Measurements from ENCODE around the gene ERCC8. TPM values are rescaled to one million over a fixed set of nuclear protein-coding genes. Genes with fewer than 3 reads are reported as not detected.

The ERCC8 gene
- total RNA-seq, 2 donors from 2014 or later, result 7.0 to 10.5 TPM

DNA sequence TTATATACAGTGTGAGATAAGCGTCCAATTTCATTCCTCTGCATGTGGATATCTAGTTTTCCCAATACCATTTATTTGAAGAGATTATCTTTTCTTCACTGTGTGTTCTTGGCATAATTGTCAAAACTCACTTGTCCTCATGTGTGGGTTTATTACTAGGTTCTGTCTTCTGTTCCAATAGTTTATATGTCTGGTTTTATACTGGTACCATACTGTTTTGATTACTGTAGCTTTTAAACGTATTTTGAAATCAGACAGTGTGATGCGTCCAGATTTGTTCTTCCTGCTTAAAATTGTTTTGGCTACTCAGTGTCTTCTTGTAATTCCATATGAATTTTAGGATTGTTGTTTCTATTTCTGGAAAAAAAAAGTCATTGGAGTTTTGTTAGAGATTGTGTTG lies 10.4 kb upstream of the ERCC8 start:
- ATAC-seq (no peak), DNase-seq (ENCODE audit: low spot score in 2 of 2) (no peak)
- Mint-ChIP-seq H3K27ac (no peak overlapping the region), H3K36me3 (peaks cover 0 to 10% of the 10 kb centered on the region in 2 donors), H3K9me3 (no peaks in the 10 kb centered on the region)

DNA sequence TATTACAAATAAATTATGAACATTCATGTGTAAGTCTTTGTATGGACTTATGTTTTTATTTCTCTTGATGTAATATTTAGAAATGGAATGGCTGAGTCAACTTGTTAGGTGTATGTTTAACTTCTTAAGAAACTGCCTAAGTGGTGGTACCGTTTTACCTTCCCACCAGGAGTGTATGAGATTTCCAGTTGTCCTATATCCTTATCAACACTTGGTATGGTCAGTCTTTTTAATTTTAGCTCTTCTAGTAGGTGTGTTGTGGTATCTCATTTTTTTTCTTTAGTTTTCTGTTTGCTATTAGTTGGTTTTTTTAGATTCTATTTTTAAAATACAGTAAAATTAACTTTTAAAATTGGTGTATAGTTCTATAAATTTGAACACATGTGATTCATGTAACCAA lies 3.9 kb upstream of the ERCC8 start:
- peaks cover 0 to 4% of the 10 kb centered on the region in 2 donors for H3K36me3 Mint-ChIP-seq
- no peak overlapping the region for H3K27ac Mint-ChIP-seq
- no peak for ATAC-seq
- no peaks in the 10 kb centered on the region for H3K9me3 Mint-ChIP-seq
- DNase-seq (ENCODE audit: low spot score in 2 of 2), result no peak

DNA sequence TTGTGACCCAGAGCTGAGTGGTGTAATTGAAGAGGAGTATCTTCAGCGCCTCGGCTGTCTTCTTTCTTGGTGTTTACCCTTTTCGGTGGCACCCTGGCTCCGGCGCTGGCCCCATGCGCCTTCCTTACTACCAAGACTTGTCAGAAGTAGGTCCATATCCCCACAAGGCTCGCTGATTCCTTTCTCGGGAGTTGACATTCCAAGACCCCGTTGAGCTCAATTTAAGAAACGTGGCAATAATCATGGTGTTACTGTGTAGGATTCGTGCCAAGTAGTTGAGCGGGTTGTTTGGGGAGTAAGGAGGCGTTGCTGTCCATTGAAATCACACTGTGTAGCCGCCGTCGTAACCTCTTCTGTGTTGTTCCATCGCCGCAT lies 930 bp upstream of the ERCC8 start:
- ATAC-seq (peak; percentile 8 to 37), DNase-seq (ENCODE audit: low spot score in 2 of 2) (no peak)
- Mint-ChIP-seq H3K36me3 (peaks cover 0 to 4% of the 10 kb centered on the region in 2 donors), H3K9me3 (no peaks in the 10 kb centered on the region), H3K27ac (peak overlapping the region in 1 of 2 donors; percentile 39)

DNA sequence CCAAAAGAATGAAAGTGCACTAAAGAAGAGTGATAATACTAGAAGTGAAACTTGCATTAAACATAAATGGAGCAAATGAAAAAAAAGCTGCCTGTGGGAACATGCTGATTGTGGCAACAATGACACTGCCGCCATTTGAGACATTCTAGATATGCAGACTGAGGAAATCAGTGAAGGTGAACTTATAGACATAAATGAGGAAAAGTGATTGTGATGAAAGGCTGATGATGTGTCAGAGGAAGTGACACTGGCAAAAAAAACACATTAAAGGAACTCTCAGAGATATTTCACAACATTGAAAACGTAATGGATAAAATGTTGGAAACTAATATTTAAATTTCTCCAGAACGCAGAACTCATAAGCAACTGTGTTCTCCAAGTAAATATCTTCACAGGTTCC lies 1.2 kb downstream of the ERCC8 start:
- no peak for ATAC-seq
- Mint-ChIP-seq H3K9me3 (no peaks in the 10 kb centered on the region), H3K27ac (no peak overlapping the region), H3K36me3 (no peaks in the 10 kb centered on the region)
- DNase-seq (ENCODE audit: low spot score in 2 of 2), result no peak

DNA sequence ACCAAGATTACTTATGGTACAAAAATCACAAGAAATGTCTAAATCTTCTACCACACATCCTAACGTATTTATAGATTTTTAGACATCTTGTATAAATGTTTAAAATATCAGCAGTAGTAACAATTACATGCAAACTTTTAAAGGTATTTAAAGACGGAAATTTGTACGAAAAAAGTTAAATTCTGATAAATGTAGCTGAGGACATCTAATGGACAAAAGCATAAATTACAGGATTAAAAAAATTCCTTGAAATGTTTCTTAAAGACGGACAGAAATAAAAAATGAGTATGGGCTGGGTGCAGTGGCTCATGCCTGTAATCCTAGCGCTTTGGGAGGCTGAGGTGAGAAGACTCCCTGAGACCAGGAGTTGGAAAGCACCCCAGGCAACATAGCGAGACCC lies 15.8 kb downstream of the ERCC8 start:
- Mint-ChIP-seq H3K36me3 (peaks cover 0 to 6% of the 10 kb centered on the region in 2 donors), H3K27ac (no peak overlapping the region), H3K9me3 (no peaks in the 10 kb centered on the region)
- ATAC-seq, result no peak
- DNase-seq (ENCODE audit: low spot score in 2 of 2), result no peak

DNA sequence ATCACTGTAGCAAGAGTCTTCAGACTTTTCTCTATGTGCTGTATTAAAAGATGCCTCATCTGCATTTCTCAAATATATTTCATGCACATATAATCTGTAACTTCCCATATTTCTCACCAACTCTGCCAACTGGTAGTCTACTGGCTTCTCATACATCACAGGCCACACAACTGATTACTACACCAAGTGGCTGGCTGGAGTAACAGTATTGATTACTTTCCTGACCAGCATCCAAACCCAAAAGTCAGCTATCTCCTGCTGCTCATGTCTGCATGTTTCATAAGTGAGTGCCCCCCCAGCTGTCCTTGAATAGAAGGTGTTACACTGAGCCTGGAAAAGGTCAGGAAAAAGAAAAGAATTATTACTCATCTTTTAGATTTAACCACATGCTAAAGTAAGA lies 17.4 kb downstream of the ERCC8 start:
- no peak for DNase-seq (ENCODE audit: low spot score in 2 of 2)
- no peak overlapping the region for H3K27ac Mint-ChIP-seq
- ATAC-seq, result no peak
- H3K36me3 Mint-ChIP-seq, result peaks cover 0 to 6% of the 10 kb centered on the region in 2 donors
- H3K9me3 Mint-ChIP-seq, result no peaks in the 10 kb centered on the region

DNA sequence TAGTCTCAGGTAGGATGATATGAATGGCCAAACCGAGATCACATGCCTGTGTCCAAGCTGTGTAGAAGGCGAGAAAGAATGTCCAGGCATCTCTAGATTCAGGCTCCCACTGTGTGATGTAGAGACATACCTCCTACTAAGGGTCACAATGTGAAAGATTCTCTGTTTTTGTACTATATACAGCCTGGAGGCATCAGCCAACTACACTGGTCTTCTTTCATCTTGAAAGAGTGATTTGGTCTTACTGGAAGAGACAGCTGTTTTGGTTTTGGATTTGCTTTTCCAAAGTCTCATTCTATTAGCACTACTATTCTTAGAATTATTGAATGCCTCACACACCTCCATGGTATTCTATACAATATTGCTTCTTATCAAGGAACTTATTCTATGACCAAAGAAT lies 26.4 kb downstream of the ERCC8 start:
- no peak overlapping the region for H3K27ac Mint-ChIP-seq
- no peak for ATAC-seq
- H3K36me3 Mint-ChIP-seq, result peaks cover 31 to 38% of the 10 kb centered on the region in 2 donors
- H3K9me3 Mint-ChIP-seq, result peaks cover 0 to 2% of the 10 kb centered on the region in 2 donors
- no peak for DNase-seq (ENCODE audit: low spot score in 2 of 2)

DNA sequence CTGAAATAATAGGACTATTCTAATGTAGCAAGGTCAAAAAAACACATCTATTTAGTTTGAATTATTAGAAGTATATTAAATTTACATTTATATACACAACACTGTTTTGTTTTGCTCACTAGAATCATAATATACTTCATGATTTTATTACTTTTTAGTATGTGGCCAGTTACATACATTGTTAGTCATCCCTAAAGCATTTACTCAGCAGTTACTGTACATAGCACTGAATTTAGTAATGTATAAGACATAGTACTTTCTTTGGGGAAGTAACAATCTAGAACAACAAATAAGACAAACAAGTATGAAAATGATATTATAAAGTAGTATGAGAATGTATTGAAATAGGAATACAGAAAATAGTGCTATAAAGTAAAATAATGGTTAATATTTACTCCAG lies 28.2 kb downstream of the ERCC8 start:
- H3K9me3 Mint-ChIP-seq, result peaks cover 0 to 4% of the 10 kb centered on the region in 2 donors
- peaks cover 37 to 44% of the 10 kb centered on the region in 2 donors for H3K36me3 Mint-ChIP-seq

DNA sequence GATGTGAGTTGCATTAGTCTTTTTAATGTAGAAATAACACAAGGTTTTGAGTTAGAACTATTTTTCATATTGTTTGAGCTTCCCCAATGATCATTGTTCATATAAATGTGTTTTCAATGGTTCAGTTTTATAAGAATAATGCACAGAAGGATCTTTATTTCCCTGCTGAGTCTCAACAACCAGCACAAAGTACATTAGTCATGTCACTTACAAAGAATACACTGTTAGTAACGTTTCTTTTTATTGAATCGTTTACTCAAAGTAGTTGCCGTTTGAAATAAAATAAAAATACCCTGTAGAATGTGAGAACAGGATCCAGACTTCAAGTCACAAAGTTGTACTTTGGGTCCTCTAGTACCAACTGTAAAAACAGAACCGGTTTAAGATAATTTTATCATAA lies 41.5 kb downstream of the ERCC8 start:
- Mint-ChIP-seq H3K9me3 (no peaks in the 10 kb centered on the region), H3K36me3 (peaks cover 0 to 5% of the 10 kb centered on the region in 2 donors), H3K27ac (no peak overlapping the region)
- DNase-seq (ENCODE audit: low spot score in 2 of 2) (no peak), ATAC-seq (no peak)

More for the DNA sequence above, 28.2 kb downstream of the ERCC8 start:
- no peak for DNase-seq (ENCODE audit: low spot score in 2 of 2)
- no peak for ATAC-seq
- H3K27ac Mint-ChIP-seq, result no peak overlapping the region

DNA sequence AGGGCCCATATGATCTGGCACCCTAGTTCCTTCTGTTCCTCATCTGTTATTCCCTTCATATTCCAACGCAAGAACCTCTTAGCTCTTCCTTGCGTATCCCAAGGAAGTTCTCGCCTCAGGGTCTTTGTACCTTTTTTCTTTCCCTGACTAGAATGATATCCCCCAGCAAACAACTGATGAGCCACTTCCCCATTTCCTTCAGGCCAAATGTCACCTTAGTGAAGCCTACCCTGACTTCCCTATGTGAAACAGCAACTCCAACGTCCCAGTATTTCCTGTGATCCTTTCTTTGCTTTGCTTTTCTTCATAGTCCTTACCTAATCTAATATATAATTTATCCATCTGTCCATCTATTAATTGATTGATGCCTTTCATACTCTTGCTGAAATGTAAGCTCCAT lies 47.9 kb downstream of the ERCC8 start:
- Mint-ChIP-seq H3K36me3 (peaks cover 17 to 20% of the 10 kb centered on the region in 2 donors), H3K9me3 (no peaks in the 10 kb centered on the region), H3K27ac (no peak overlapping the region)
- ATAC-seq (no peak), DNase-seq (ENCODE audit: low spot score in 2 of 2) (no peak)

DNA sequence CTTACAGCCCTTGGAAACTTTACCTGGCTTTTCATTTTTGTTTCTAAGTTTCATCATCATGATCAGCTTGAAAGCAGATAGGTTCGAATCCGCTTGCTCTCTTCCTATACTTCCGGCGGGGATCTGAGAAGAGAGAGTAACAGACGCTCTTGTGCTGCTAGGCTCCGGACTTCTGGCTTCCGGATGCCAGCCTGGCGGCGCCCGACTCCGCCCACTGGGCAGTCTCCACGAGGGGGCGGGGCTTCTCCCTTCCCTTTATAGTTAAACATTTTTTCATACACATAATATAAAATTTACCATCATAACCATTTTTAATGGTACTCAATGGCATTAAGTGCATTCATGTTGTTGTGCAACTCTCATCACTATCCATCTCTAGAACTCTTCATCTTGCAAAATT lies 51.3 kb downstream of the ERCC8 start:
- no peaks in the 10 kb centered on the region for H3K9me3 Mint-ChIP-seq
- peaks cover 18 to 20% of the 10 kb centered on the region in 2 donors for H3K36me3 Mint-ChIP-seq
- DNase-seq (ENCODE audit: low spot score in 2 of 2) (no peak), ATAC-seq (no peak)
- no peak overlapping the region for H3K27ac Mint-ChIP-seq

DNA sequence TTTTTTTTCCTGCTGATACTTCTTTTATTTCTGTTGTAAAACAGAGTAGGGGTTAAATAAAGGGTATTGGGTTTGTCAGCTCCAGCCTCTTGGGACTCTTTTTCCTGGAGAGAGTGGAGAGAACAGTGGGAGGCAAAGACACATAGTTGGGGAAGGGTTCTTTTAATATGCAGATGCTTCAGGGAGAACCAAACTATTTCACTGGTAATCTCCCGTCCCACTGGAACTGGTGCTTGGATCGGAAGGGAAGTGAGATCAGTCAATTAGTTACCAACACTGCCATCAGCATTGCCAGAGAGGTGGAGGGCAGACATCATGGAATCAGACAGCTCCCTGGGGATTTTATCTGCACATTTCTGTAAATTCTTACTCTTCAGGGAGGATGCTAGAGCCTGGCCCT lies 53.2 kb downstream of the ERCC8 start:
- H3K9me3 Mint-ChIP-seq, result no peaks in the 10 kb centered on the region
- H3K27ac Mint-ChIP-seq, result no peak overlapping the region
- H3K36me3 Mint-ChIP-seq, result peaks cover 14 to 16% of the 10 kb centered on the region in 2 donors
- ATAC-seq (no peak), DNase-seq (ENCODE audit: low spot score in 2 of 2) (no peak)

DNA sequence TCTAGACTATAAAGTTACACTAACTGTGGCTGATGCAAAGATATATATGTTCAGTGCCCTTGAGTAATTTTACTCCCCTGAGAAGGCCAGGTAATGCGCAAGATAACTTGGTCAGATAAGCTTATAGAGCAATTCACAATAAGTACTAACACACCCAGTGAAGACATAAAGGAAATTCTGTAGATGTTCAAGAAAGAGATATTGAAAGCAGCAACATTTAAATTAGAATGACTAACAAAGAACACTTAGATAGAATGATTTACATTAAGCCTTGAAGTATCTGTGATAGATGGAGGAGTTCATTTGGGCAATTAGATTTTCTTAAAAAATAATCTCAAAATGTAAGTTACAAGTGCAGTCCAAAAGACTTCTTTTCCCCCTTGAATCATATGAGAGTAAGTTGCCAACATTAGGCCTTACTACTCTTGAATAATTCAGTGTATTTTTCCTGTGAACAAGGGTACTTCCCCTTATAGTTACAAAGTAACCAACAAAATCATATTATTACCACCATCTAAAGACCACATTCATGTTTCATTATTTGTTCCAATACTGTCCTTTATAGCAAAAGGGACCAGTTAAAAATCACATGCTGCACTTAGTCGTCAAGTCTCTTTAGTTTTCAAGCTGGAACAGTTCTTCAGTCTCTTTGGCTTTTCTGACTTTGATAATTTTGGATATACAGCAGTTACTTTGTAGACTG lies 56.4 kb downstream of the ERCC8 start:
- H3K9me3 Mint-ChIP-seq, result no peaks in the 10 kb centered on the region
- H3K27ac Mint-ChIP-seq, result no peak overlapping the region
- H3K36me3 Mint-ChIP-seq, result peaks cover 13 to 14% of the 10 kb centered on the region in 2 donors
- no peak for ATAC-seq
- no peak for DNase-seq (ENCODE audit: low spot score in 2 of 2)

DNA sequence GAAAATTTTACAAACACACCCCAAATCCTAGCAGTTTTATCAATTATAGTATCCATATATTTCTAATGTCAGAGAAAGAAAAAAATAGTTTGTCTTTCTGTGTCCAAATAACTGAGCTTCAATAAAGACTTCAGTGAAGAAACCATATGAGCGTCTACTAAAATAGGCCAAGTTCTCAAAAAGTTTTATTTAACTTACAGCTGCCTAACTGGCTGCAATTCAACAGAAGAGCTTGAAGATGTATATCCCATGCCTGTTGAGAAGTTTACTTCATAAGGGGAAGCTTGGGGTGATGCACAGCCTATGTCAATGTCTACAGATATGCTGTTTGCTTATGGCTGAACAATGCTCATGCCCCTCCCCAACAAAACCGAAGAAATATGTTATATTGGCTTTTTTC lies 57.1 kb downstream of the ERCC8 start:
- Mint-ChIP-seq H3K9me3 (no peaks in the 10 kb centered on the region), H3K36me3 (peaks cover 10 to 13% of the 10 kb centered on the region in 2 donors), H3K27ac (no peak overlapping the region)
- ATAC-seq (no peak), DNase-seq (ENCODE audit: low spot score in 2 of 2) (no peak)

DNA sequence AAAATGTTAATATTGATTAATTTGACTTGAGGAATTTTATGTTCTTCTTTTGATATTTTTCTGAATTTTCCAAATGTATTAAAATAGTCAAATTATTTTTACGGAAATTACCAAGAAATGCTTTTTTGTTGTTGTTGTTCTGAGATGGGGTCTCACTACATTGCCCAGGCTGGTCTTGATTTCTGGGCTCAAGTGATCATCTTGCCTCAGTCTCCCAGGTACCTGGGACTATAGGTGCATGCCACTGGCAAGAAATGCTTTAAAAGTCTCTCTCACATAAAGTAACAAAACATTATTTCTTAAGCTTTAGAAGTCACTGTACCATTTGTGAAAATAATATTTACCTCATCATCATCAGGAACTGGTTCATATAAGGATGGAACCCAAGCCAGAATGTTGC lies 57.8 kb downstream of the ERCC8 start:
- ATAC-seq (no peak), DNase-seq (ENCODE audit: low spot score in 2 of 2) (no peak)
- H3K36me3 Mint-ChIP-seq, result peaks cover 10 to 18% of the 10 kb centered on the region in 2 donors

DNA sequence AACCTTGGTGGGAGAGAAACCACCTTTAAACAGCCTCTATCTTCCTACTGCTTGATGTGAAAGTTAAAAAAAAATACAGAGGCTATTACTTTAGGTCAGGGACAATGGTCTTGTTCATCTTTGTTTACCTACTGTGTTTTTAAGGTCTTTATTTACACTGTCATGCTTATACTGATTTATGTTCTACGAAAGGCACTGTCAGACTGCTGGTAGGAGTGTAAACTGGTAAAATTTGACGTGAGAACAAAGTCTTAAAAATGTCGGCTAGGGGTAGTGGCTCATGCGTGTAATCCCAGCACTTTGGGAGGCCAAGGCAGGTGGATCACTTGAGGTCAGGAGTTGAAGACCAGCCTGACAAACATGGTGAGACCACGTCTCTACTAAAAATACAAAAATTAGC lies 58.7 kb downstream of the ERCC8 start:
- ATAC-seq, result no peak
- H3K36me3 Mint-ChIP-seq, result peaks cover 17 to 27% of the 10 kb centered on the region in 2 donors
- DNase-seq (ENCODE audit: low spot score in 2 of 2), result no peak
- no peak overlapping the region for H3K27ac Mint-ChIP-seq
- no peaks in the 10 kb centered on the region for H3K9me3 Mint-ChIP-seq

More for the DNA sequence above, 57.8 kb downstream of the ERCC8 start:
- no peaks in the 10 kb centered on the region for H3K9me3 Mint-ChIP-seq
- peak overlapping the region in 1 of 2 donors; percentile 66 for H3K27ac Mint-ChIP-seq

DNA sequence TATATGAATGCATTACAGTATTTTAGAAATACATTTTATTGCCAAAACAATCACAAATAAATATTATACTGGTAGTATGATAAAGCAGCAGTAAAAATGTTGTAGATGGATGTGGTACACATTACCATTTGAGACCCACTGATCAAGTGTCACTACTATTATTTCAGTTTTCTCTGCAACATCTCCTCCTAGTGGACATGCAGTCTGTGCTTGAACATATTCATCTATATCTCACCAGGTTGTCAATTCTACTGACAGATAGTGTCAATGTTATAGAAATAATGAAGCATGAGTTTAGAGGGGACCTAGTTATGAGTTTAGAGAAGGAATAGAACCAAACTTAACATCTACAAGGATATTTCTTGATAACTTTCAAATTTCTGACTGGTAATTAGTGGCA lies 61.6 kb downstream of the ERCC8 start:
- ATAC-seq (no peak), DNase-seq (ENCODE audit: low spot score in 2 of 2) (no peak)
- Mint-ChIP-seq H3K36me3 (peaks cover 17 to 49% of the 10 kb centered on the region in 2 donors), H3K27ac (no peak overlapping the region), H3K9me3 (peaks cover 13 to 15% of the 10 kb centered on the region in 2 donors)

DNA sequence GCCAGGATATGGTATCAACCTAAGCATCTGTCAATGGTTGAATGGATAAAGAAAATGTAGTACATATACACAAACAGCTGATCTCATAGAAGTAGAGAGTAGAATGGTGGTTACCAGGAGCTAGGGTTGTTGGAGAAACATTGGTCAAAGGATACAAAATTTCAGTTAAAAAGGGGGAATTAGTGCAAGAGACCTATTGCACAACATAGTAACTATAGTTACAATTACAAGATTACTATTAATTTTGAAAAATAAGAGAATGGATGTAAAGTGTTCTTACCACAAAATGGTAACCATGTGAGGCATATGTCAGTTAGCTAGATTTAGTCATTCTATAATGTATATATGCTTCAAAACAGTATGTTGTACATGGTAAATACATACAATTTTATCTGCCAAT lies 72.0 kb downstream of the ERCC8 start:
- DNase-seq (ENCODE audit: low spot score in 2 of 2) (no peak), ATAC-seq (no peak)
- Mint-ChIP-seq H3K9me3 (peaks cover 9 to 20% of the 10 kb centered on the region in 2 donors), H3K27ac (peak overlapping the region in 1 of 2 donors; percentile 7), H3K36me3 (peaks cover 15 to 32% of the 10 kb centered on the region in 2 donors)
